CD4-positive, alpha-beta T cell (primary cell): Measurements from ENCODE around the gene ELF1. TPM values are rescaled to one million over a fixed set of nuclear protein-coding genes. Genes with fewer than 3 reads are reported as not detected.

Experiments used
- ATAC-seq: fragments of 200-7000 bp; cut with Tn5 transposase; one replicate; pipeline ENCODE4 v1.10.0; 2022; ENCODE audit warnings: mild to moderate bottlenecking; ENCODE audit not compliant: poor library complexity
- CTCF ChIA-PET: fragments of 350-600 bp; sonication (Branson Sonifier 250); formaldehyde crosslinking; loops from one replicate; lab custom pipeline; 2021; ENCODE audit warnings: antibody characterized with exemption, inconsistent platforms; lab: Charles Lee
- POLR2A ChIA-PET: fragments of 350-600 bp; sonication (Branson Sonifier 250); formaldehyde crosslinking; loops from one replicate; lab custom pipeline; 2021; ENCODE audit warnings: antibody characterized with exemption, inconsistent platforms; lab: Charles Lee
- DNase-seq, 14 experiments: peaks; one replicate each; pipeline ENCODE4 v3.0.0-alpha.2; 2013 to 2020; ENCODE audit warnings: mixed read lengths in 2 of 14
- H3K27ac ChIP-seq, 2 donors: one replicate each; pipeline versions ENCODE4 v1.5.1 to v1.7.0; 2013; ENCODE audit warnings: low read length in 2 of 2, low read depth in 1 of 2, mild to moderate bottlenecking in 1 of 2
- H3K27me3 ChIP-seq, 2 experiments: 1 replicate in 1 of 2; 2 replicates in 1 of 2; pipeline versions ENCODE4 v1.6.1 to v1.7.0; 2013; ENCODE audit warnings: low read length in 2 of 2, control low read depth in 1 of 2, mild to moderate bottlenecking in 1 of 2, moderate library complexity in 1 of 2; ENCODE audit not compliant: insufficient read depth in 2 of 2, control insufficient read depth in 1 of 2
- H3K36me3 ChIP-seq: one replicate; pipeline ENCODE4 v1.6.1; 2013; ENCODE audit warnings: low read length, control low read depth; ENCODE audit not compliant: insufficient read depth
- H3K4me1 ChIP-seq: one replicate; pipeline ENCODE4 v1.6.1; 2013; ENCODE audit warnings: low read length, control low read depth; ENCODE audit not compliant: insufficient read depth
- H3K4me3 ChIP-seq: one replicate; pipeline ENCODE4 v1.5.1; 2013; ENCODE audit warnings: mild to moderate bottlenecking, low read length, moderate library complexity
- H3K9me3 ChIP-seq, 2 experiments: 1 replicate in 1 of 2; 2 replicates in 1 of 2; pipeline versions ENCODE4 v1.6.1 to v1.7.0; 2013; ENCODE audit warnings: low read length in 2 of 2, mild to moderate bottlenecking in 2 of 2, control low read depth in 1 of 2, moderate library complexity in 1 of 2; ENCODE audit not compliant: control insufficient read depth in 1 of 2, insufficient read depth in 1 of 2
- H3K27ac Mint-ChIP-seq: one replicate; pipeline ENCODE4 v1.8.0; 2020; ENCODE audit warnings: mixed read lengths
- H3K27me3 Mint-ChIP-seq: one replicate; pipeline ENCODE4 v1.8.0; 2021; ENCODE audit warnings: mixed read lengths
- H3K36me3 Mint-ChIP-seq: one replicate; pipeline ENCODE4 v1.8.0; 2021; ENCODE audit warnings: low read depth, mixed read lengths
- H3K4me1 Mint-ChIP-seq: one replicate; pipeline ENCODE4 v1.8.0; 2021; ENCODE audit warnings: low read depth, mixed read lengths
- H3K4me3 Mint-ChIP-seq: one replicate; pipeline ENCODE4 v1.8.0; 2020; ENCODE audit warnings: mild to moderate bottlenecking, mixed read lengths
- H3K9me3 Mint-ChIP-seq: one replicate; pipeline ENCODE4 v1.8.0; 2020; ENCODE audit warnings: mixed read lengths
- CTCF ChIP-seq: fragments of 200-600 bp; IDR thresholded peaks from one replicate; pipeline ENCODE4 v1.8.0; 2022; ENCODE audit warnings: antibody characterized with exemption, mild to moderate bottlenecking
- intact Hi-C, 2 experiments: fragments of 100-400 bp; cut with DNase I in 1 of 2; cut with micrococcal nuclease in 1 of 2; formaldehyde crosslinking; loops; one replicate each; pipeline versions ENCODE4 v1.15.1 to v1.9.0; 2023 to 2025; cut with DNase I, micrococcal nuclease
- total RNA-seq, 174 experiments: library from RNA in 2 of 174; stranded (reverse) in 2 of 174; gene quantifications; one replicate each; pipeline ENCODE4 v1.2.3 and lab custom pipeline; 2021 to 2026

The ELF1 gene
- total RNA-seq, 2 experiments from 2014 or later = 354 to 358 TPM

GRCh38 chr13:41054919-41055619, 36.0 kb upstream of the ELF1 start:
- no peak overlapping the region for H3K4me3 Mint-ChIP-seq
- H3K36me3 Mint-ChIP-seq = peaks cover 8% of the 10 kb centered on the region
- H3K4me3 ChIP-seq = no peak overlapping the region
- peak overlapping the region; percentile 2 for H3K27ac Mint-ChIP-seq
- POLR2A ChIA-PET = interaction anchor here (0.6 to 2.5 kb wide), 4 partner anchors 36 to 408 kb away, joined by 3 to 25 read pairs (median 4); partner anchors contain the start of gene ELF1
- DNase-seq (peak in 2 of 14 experiments; percentile 41 to 47), ATAC-seq (no peak)
- no peaks in the 10 kb centered on the region for H3K9me3 Mint-ChIP-seq
- intact Hi-C loops = loop anchor here (1.0 to 5.0 kb wide), 5 partner anchors 74 to 167 kb away; no protein-coding TSS in a partner anchor
- no peaks in the 10 kb centered on the region for H3K36me3 ChIP-seq
- H3K27ac ChIP-seq = no peak overlapping the region
- CTCF ChIA-PET = interaction anchor here (0.6 to 3.4 kb wide), 23 partner anchors 9 to 172 kb away, joined by 3 to 20 read pairs (median 7); partner anchors contain the start of gene ELF1
- no peaks in the 10 kb centered on the region for H3K9me3 ChIP-seq
- H3K4me1 ChIP-seq = peaks cover 20% of the 10 kb centered on the region
- H3K4me1 Mint-ChIP-seq = peaks cover 56% of the 10 kb centered on the region
- TF ChIP-seq CTCF = peak; percentile 19
- H3K27me3 Mint-ChIP-seq = no peaks in the 10 kb centered on the region
- no peaks in the 10 kb centered on the region for H3K27me3 ChIP-seq

- peak overlapping the region; percentile 56 for H3K27ac Mint-ChIP-seq
- Histone ChIP-seq H3K4me3 (no peak overlapping the region), H3K36me3 (no peaks in the 10 kb centered on the region), H3K27me3 (no peaks in the 10 kb centered on the region), H3K9me3 (no peaks in the 10 kb centered on the region), H3K4me1 (peaks cover 16% of the 10 kb centered on the region), H3K27ac (no peak overlapping the region)
- peaks cover under 1% of the 10 kb centered on the region for H3K36me3 Mint-ChIP-seq
- intact Hi-C loops = loop anchor here (1.0 to 2.0 kb wide), 3 partner anchors 74 to 80 kb away; no protein-coding TSS in a partner anchor
- peak in 10 of 14 experiments; percentile 5 to 80 (median 24) for DNase-seq
- no peaks in the 10 kb centered on the region for H3K9me3 Mint-ChIP-seq
- no peaks in the 10 kb centered on the region for H3K27me3 Mint-ChIP-seq
- ChIA-PET CTCF (interaction anchor here (0.6 to 3.4 kb wide), 26 partner anchors 8 to 173 kb away, joined by 3 to 20 read pairs (median 6); partner anchors contain the start of gene ELF1), POLR2A (interaction anchor here (0.6 to 2.5 kb wide), 5 partner anchors 35 to 409 kb away, joined by 3 to 25 read pairs (median 4); partner anchors contain the start of gene ELF1)
- ATAC-seq = peak; percentile 77
- H3K4me1 Mint-ChIP-seq = peaks cover 57% of the 10 kb centered on the region
- peak overlapping the region; percentile 39 for H3K4me3 Mint-ChIP-seq
- peak; percentile 76 for TF ChIP-seq CTCF
Measured at GRCh38 chr13:41054212-41054877, 35.2 kb upstream of the ELF1 start.

- peaks cover 11% of the 10 kb centered on the region for H3K4me1 ChIP-seq
- Mint-ChIP-seq H3K36me3 (peaks cover 5% of the 10 kb centered on the region), H3K27me3 (no peaks in the 10 kb centered on the region), H3K27ac (no peak overlapping the region), H3K9me3 (no peaks in the 10 kb centered on the region), H3K4me1 (peaks cover 55% of the 10 kb centered on the region), H3K4me3 (no peak overlapping the region)
- H3K27ac ChIP-seq = no peak overlapping the region
- H3K36me3 ChIP-seq = no peaks in the 10 kb centered on the region
- no peaks in the 10 kb centered on the region for H3K9me3 ChIP-seq
- TF ChIP-seq CTCF = no peak
- no peak overlapping the region for H3K4me3 ChIP-seq
- POLR2A ChIA-PET = interaction anchor here (1.2 to 2.5 kb wide), 2 partner anchors 34 to 44 kb away, joined by 3 to 25 read pairs; partner anchors contain the start of gene ELF1
- CTCF ChIA-PET = interaction anchor here (0.7 to 3.4 kb wide), 20 partner anchors 9 to 174 kb away, joined by 3 to 20 read pairs (median 8); partner anchors contain the start of gene ELF1
- ATAC-seq (no peak), DNase-seq (peak in 3 of 14 experiments; percentile 24 to 72 (median 60))
- no peaks in the 10 kb centered on the region for H3K27me3 ChIP-seq
- intact Hi-C loops = no loop called here
Measured at GRCh38 chr13:41053384-41053826, 34.3 kb upstream of the ELF1 start.
